K562 (cell line): ENCODE results near the gene SPEG.

ENCODE experiments used
- MXD1 ChIP-seq: fragments of 250-450 bp; sonication (Bioruptor Pico); IDR thresholded peaks from 2 replicates; pipeline ENCODE4 v1.8.0; 2021; ENCODE audit warnings: borderline replicate concordance, mild to moderate bottlenecking, moderate library complexity; ENCODE audit not compliant: poor library complexity, severe bottlenecking
- NBN ChIP-seq: fragments of 450-650 bp; IDR thresholded peaks from 2 replicates; pipeline ENCODE4 v1.6.1; 2016; ENCODE audit warnings: low read depth, mild to moderate bottlenecking
- PCBP2 ChIP-seq: fragments of 200-400 bp; formaldehyde crosslinking; IDR thresholded peaks from 2 replicates; pipeline ENCODE4 v1.6.1; 2018; ENCODE audit warnings: low read length, low read depth, mild to moderate bottlenecking, moderate library complexity; ENCODE audit not compliant: poor library complexity, severe bottlenecking
- SAP30 ChIP-seq: fragments of 200-600 bp; sonication (generic); IDR thresholded peaks from 2 replicates; pipeline ENCODE4 v1.6.1; 2012; ENCODE audit warnings: borderline replicate concordance, low read depth, mild to moderate bottlenecking, moderate library complexity, low read length, control low read depth, inconsistent platforms; ENCODE audit not compliant: insufficient read depth, poor library complexity, severe bottlenecking
- TAF7 ChIP-seq: fragments of 450-650 bp; IDR thresholded peaks from 2 replicates; pipeline ENCODE4 v1.6.1; 2016; ENCODE audit warnings: missing genetic modification characterization, missing compliant biosample characterization
- TCF7 ChIP-seq: sonication (generic); IDR thresholded peaks from 2 replicates; pipeline ENCODE4 v1.6.1; 2016; ENCODE audit warnings: antibody characterized with exemption, borderline replicate concordance

GRCh38 chr2:219499058-219499307 is 64.3 kb downstream of the SPEG start:
- TF ChIP-seq MXD1 (CRISPR knock-in tag), result no peak
- TF ChIP-seq TAF7 (tag), result no peak
- no peak for TF ChIP-seq NBN
- no peak for TF ChIP-seq TCF7
- TF ChIP-seq SAP30, result no peak
- TF ChIP-seq PCBP2, result no peak
